IMR-90 (cell line): ENCODE measurements around the gene RAD51B. TPM values are rescaled to one million over a fixed set of nuclear protein-coding genes. Genes with fewer than 3 reads are reported as not detected.

Experiments
- ATAC-seq: fragments of 200-7000 bp; cut with Tn5 transposase; 2 replicates; pipeline ENCODE4 v1.9.1; 2020; ENCODE audit warnings: low read depth, mild to moderate bottlenecking, moderate library complexity
- BruUV-seq: library from RNA; stranded (reverse); fragments of 400-500 nt; replicated peaks from 2 replicates; lab custom pipeline; 2021; lab: Mats Ljungman, UMichigan
- CTCF ChIA-PET: fragments of 300-600 bp; formaldehyde crosslinking; extraction: SDS; loops from one replicate; lab custom pipeline; 2021; ENCODE audit warnings: antibody characterized with exemption; lab: Yijun Ruan, JAX
- POLR2A ChIA-PET: fragments of 300-600 bp; sonication (Branson Sonifier 250); formaldehyde crosslinking; loops from one replicate; lab custom pipeline; 2022; ENCODE audit warnings: antibody characterized with exemption; ENCODE audit not compliant: unreplicated experiment; lab: Charles Lee
- DNase-seq: peaks from one replicate; pipeline ENCODE4 v3.0.0; 2013
- H2AFZ ChIP-seq: replicated peaks from 2 replicates; pipeline ENCODE3; 2013; ENCODE audit warnings: low read length, mild to moderate bottlenecking; ENCODE audit not compliant: poor library complexity
- H2AK5ac ChIP-seq: 2 replicates; pipeline ENCODE4 v1.6.1; 2013; ENCODE audit warnings: low read depth, low read length, inconsistent platforms
- H2AK9ac ChIP-seq: replicated peaks from 2 replicates; pipeline ENCODE3; 2013; ENCODE audit warnings: mild to moderate bottlenecking, low read depth, low read length, moderate library complexity; ENCODE audit not compliant: poor library complexity
- H2BK120ac ChIP-seq: 2 replicates; pipeline ENCODE4 v1.6.1; 2013; ENCODE audit warnings: low read depth, low read length, inconsistent platforms
- H2BK15ac ChIP-seq: 3 replicates; pipeline ENCODE4 v1.6.1; 2013; ENCODE audit warnings: low read depth, low read length, inconsistent platforms
- H2BK20ac ChIP-seq: 2 replicates; pipeline ENCODE4 v1.6.1; 2013; ENCODE audit warnings: low read depth, mild to moderate bottlenecking, inconsistent platforms, low read length, moderate library complexity
- H2BK5ac ChIP-seq: 2 replicates; pipeline ENCODE4 v1.6.1; 2013; ENCODE audit warnings: mild to moderate bottlenecking, low read depth, low read length, inconsistent platforms; ENCODE audit not compliant: poor library complexity, severe bottlenecking
- H3K14ac ChIP-seq: replicated peaks from 2 replicates; pipeline ENCODE4 v1.6.1; 2013; ENCODE audit warnings: low read depth, low read length, inconsistent platforms
- H3K18ac ChIP-seq: 2 replicates; pipeline ENCODE4 v1.6.1; 2013; ENCODE audit warnings: low read depth, low read length, control low read depth
- H3K23ac ChIP-seq: 2 replicates; pipeline ENCODE4 v1.6.1; 2013; ENCODE audit warnings: low read depth, low read length, inconsistent platforms
- H3K27ac ChIP-seq: 2 replicates; pipeline ENCODE4 v1.5.1; 2013; ENCODE audit warnings: mild to moderate bottlenecking, control low read depth, low read length; ENCODE audit not compliant: insufficient read depth
- H3K27me3 ChIP-seq: 2 replicates; pipeline ENCODE4 v1.6.1; 2013; ENCODE audit warnings: low read length; ENCODE audit not compliant: control insufficient read depth, insufficient read depth
- H3K36me3 ChIP-seq: 2 replicates; pipeline ENCODE4 v1.6.1; 2013; ENCODE audit warnings: low read length, mixed read lengths; ENCODE audit not compliant: control insufficient read depth, insufficient read depth
- H3K4ac ChIP-seq: 2 replicates; pipeline ENCODE4 v1.6.1; 2013; ENCODE audit warnings: low read depth, low read length, inconsistent platforms
- H3K4me1 ChIP-seq: 2 replicates; pipeline ENCODE4 v1.6.1; 2013; ENCODE audit warnings: low read length, mixed read lengths; ENCODE audit not compliant: control insufficient read depth, insufficient read depth
- H3K4me2 ChIP-seq: 2 replicates; pipeline ENCODE4 v1.6.1; 2013; ENCODE audit warnings: low read depth, mild to moderate bottlenecking, control low read depth, low read length, moderate library complexity
- H3K4me3 ChIP-seq: 2 replicates; pipeline ENCODE4 v1.5.1; 2013; ENCODE audit warnings: low read depth, mild to moderate bottlenecking, control low read depth, low read length, moderate library complexity; ENCODE audit not compliant: insufficient read depth
- H3K56ac ChIP-seq: 2 replicates; pipeline ENCODE4 v1.6.1; 2013; ENCODE audit warnings: low read length, inconsistent platforms; ENCODE audit not compliant: insufficient read depth; ENCODE audit errors: extremely low read depth
- H3K79me1 ChIP-seq, 2 experiments: 2 replicates each; pipeline ENCODE4 v1.6.1; 2013; ENCODE audit warnings: low read length in 2 of 2, inconsistent platforms in 1 of 2, low read depth in 1 of 2
- H3K9ac ChIP-seq: 2 replicates; pipeline ENCODE4 v1.6.1; 2013; ENCODE audit warnings: low read depth, low read length, control low read depth
- H3K9me1 ChIP-seq: 2 replicates; pipeline ENCODE4 v1.6.1; 2013; ENCODE audit warnings: low read length, inconsistent platforms; ENCODE audit not compliant: insufficient read depth
- H3K9me3 ChIP-seq: 2 replicates; pipeline ENCODE4 v1.6.1; 2013; ENCODE audit warnings: low read length; ENCODE audit not compliant: control insufficient read depth, insufficient read depth
- H4K20me1 ChIP-seq: 2 replicates; pipeline ENCODE4 v1.6.1; 2013; ENCODE audit warnings: low read length, inconsistent platforms; ENCODE audit not compliant: insufficient read depth
- H4K5ac ChIP-seq: 2 replicates; pipeline ENCODE4 v1.6.1; 2013; ENCODE audit warnings: mild to moderate bottlenecking, low read depth, low read length, control low read depth
- H4K8ac ChIP-seq, 2 experiments: 2 replicates each; pipeline ENCODE4 v1.6.1; 2013; ENCODE audit warnings: low read depth in 2 of 2, low read length in 2 of 2, control low read depth in 1 of 2, inconsistent platforms in 1 of 2
- H4K91ac ChIP-seq: 2 replicates; pipeline ENCODE4 v1.6.1; 2013; ENCODE audit warnings: low read depth, low read length, inconsistent platforms; ENCODE audit not compliant: insufficient read depth
- BHLHE40 ChIP-seq: fragments of 150-350 bp; IDR thresholded peaks from 2 replicates; pipeline ENCODE4 v1.6.1; 2016; ENCODE audit warnings: mild to moderate bottlenecking, low read depth, low read length
- CEBPB ChIP-seq: IDR thresholded peaks from 2 replicates; pipeline ENCODE4 v1.6.1; 2012; ENCODE audit warnings: low read depth, low read length, improper control_type of control experiment
- CHD1 ChIP-seq: IDR thresholded peaks from 2 replicates; pipeline ENCODE4 v1.6.1; 2012; ENCODE audit warnings: low read depth, low read length, improper control_type of control experiment
- CTCF ChIP-seq: conservative IDR thresholded peaks from 2 replicates; pipeline ENCODE4 v1.5.1; 2012; ENCODE audit warnings: mild to moderate bottlenecking, low read depth, low read length, improper control_type of control experiment
- FOS ChIP-seq: fragments of 150-350 bp; IDR thresholded peaks from 2 replicates; pipeline ENCODE4 v1.6.1; 2016; ENCODE audit warnings: low read depth, low read length
- MAFK ChIP-seq: IDR thresholded peaks from 2 replicates; pipeline ENCODE4 v1.6.1; 2012; ENCODE audit warnings: low read depth, low read length, improper control_type of control experiment
- MAZ ChIP-seq: IDR thresholded peaks from 2 replicates; pipeline ENCODE4 v1.6.1; 2012; ENCODE audit warnings: low read depth, mild to moderate bottlenecking, low read length, improper control_type of control experiment, moderate library complexity, borderline replicate concordance
- MXI1 ChIP-seq: IDR thresholded peaks from 2 replicates; pipeline ENCODE4 v1.6.1; 2012; ENCODE audit warnings: low read depth, mild to moderate bottlenecking, low read length, moderate library complexity, borderline replicate concordance
- NFE2L2 ChIP-seq: fragments of 150-350 bp; IDR thresholded peaks from 2 replicates; pipeline ENCODE4 v1.6.1; 2016; ENCODE audit warnings: low read depth, mild to moderate bottlenecking, low read length
- POLR2A ChIP-seq: IDR thresholded peaks from 2 replicates; pipeline ENCODE4 v1.6.1; 2012; ENCODE audit warnings: mild to moderate bottlenecking, low read depth, low read length
- RAD21 ChIP-seq: IDR thresholded peaks from 2 replicates; pipeline ENCODE4 v1.6.1; 2012; ENCODE audit warnings: low read length, improper control_type of control experiment
- RCOR1 ChIP-seq: IDR thresholded peaks from 2 replicates; pipeline ENCODE4 v1.6.1; 2012; ENCODE audit warnings: mild to moderate bottlenecking, low read length, improper control_type of control experiment; ENCODE audit not compliant: insufficient replicate concordance
- RFX5 ChIP-seq: IDR thresholded peaks from 2 replicates; pipeline ENCODE4 v1.8.0; 2012; ENCODE audit warnings: low read depth, mild to moderate bottlenecking, low read length, moderate library complexity
- SMC3 ChIP-seq: fragments of 150-350 bp; IDR thresholded peaks from 2 replicates; pipeline ENCODE4 v1.6.1; 2016; ENCODE audit warnings: low read depth, mild to moderate bottlenecking, antibody characterized with exemption, low read length, moderate library complexity
- USF2 ChIP-seq: fragments of 150-350 bp; IDR thresholded peaks from 2 replicates; pipeline ENCODE4 v1.6.1; 2017; ENCODE audit warnings: mild to moderate bottlenecking, antibody characterized with exemption, low read length, low read depth
- WGBS, 2 experiments: methylation state at CpG; one replicate each; pipeline versions ENCODE4 v1.1.5 to v1.1.7; 2013; ENCODE audit warnings: missing lambda C conversion rate in 2 of 2; ENCODE audit not compliant: insufficient read length in 1 of 2; ENCODE audit errors: extremely low coverage in 2 of 2; 5-methylcytosine and 5-hydroxymethylcytosine counted together
- dilution Hi-C: fragments of 300-500 bp; cut with HindIII; formaldehyde crosslinking; loops from one replicate; pipeline ENCODE4 v1.14.3; 2018; ENCODE audit warnings: low sequenced_read_pairs; ENCODE audit not compliant: unreplicated experiment
- in situ Hi-C: fragments of 300-500 bp; cut with MboI; formaldehyde crosslinking; loops from 3 replicates; pipeline ENCODE4 v1.14.3; 2019; ENCODE audit warnings: low sequenced_read_pairs, inconsistent platforms, mixed read lengths
- intact Hi-C: fragments of 100-400 bp; cut with micrococcal nuclease; formaldehyde crosslinking; loops from 2 replicates; pipeline ENCODE4 v1.10.0; 2022
- polyA plus RNA-seq, 3 experiments: library from polyadenylated mRNA; depleted of rRNA; stranded (reverse); fragments of >200 nt; gene quantifications; 2 replicates each; pipeline ENCODE4 v1.2.3, GENCODE V29; 2012; ENCODE audit warnings: low replicate concordance in 1 of 3
- total RNA-seq: library from RNA; depleted of rRNA; stranded (reverse); fragments of >200 nt; gene quantifications from 2 replicates; pipeline ENCODE4 v1.2.3, GENCODE V29; 2012
- TF ChIP-seq, protein P1 (sequence below): fragments of 150-350 bp; IDR thresholded peaks from 2 replicates; pipeline ENCODE4 v1.6.1; 2016; ENCODE audit warnings: low read depth, mild to moderate bottlenecking, low read length, moderate library complexity, borderline replicate concordance

The RAD51B gene
- total and polyA plus RNA-seq, 2 of the 4 experiments (the other 2 are of a cell fraction), result 5.1 to 18.8 TPM

- Histone ChIP-seq H2BK5ac (no peak overlapping the region), H2AFZ (no peak overlapping the region), H2AK5ac (no peak overlapping the region), H3K4me3 (no peak overlapping the region), H3K36me3 (no peaks in the 10 kb centered on the region), H3K56ac (no peak overlapping the region; the same call in 1 of the 2 replicates), H3K9ac (no peak overlapping the region), H2BK15ac (no peak overlapping the region), H4K8ac (no peak overlapping the region), H4K20me1 (no peaks in the 10 kb centered on the region), H2BK120ac (no peak overlapping the region), H3K4me2 (no peak overlapping the region; the same call in 1 of the 2 replicates), H3K79me1 (no peaks in the 10 kb centered on the region), H3K4me1 (no peaks in the 10 kb centered on the region), H2BK20ac (no peak overlapping the region), H3K4ac (no peak overlapping the region), H4K5ac (no peak overlapping the region), H3K9me1 (no peaks in the 10 kb centered on the region), H3K27me3 (no peaks in the 10 kb centered on the region; the same call in 1 of the 2 replicates), H3K27ac (no peak overlapping the region), H3K9me3 (no peaks in the 10 kb centered on the region), H4K91ac (no peak overlapping the region), H3K23ac (no peak overlapping the region), H3K18ac (no peak overlapping the region), H2AK9ac (no peak overlapping the region), H3K14ac (no peak overlapping the region)
- dilution Hi-C loops (no loop called here), in situ Hi-C loops (no loop called here), intact Hi-C loops (no loop called here)
- no TSS peak for BruUV-seq
- TF ChIP-seq RCOR1 (no peak), RFX5 (no peak), FOS (no peak), NFE2L2 (no peak), CTCF (no peak), POLR2A (no peak), CEBPB (no peak), RAD21 (no peak), USF2 (no peak), MXI1 (no peak), BHLHE40 (no peak), CHD1 (no peak), MAFK (no peak), MAZ (no peak), SMC3 (no peak)
- TF ChIP-seq, protein P1, sequence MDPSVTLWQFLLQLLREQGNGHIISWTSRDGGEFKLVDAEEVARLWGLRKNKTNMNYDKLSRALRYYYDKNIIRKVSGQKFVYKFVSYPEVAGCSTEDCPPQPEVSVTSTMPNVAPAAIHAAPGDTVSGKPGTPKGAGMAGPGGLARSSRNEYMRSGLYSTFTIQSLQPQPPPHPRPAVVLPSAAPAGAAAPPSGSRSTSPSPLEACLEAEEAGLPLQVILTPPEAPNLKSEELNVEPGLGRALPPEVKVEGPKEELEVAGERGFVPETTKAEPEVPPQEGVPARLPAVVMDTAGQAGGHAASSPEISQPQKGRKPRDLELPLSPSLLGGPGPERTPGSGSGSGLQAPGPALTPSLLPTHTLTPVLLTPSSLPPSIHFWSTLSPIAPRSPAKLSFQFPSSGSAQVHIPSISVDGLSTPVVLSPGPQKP, result no peak
- POLR2A ChIA-PET, result no interaction called here
- no CpG with 5 or more reads among the region's 2 CpGs for WGBS, 2 experiments
- ATAC-seq (peak; percentile 65), DNase-seq (no peak)
- CTCF ChIA-PET, result no interaction called here
Observed at GRCh38 chr14:67963545-67963944, 144.0 kb downstream of the RAD51B start.
